Stimulated activated CD4-positive, alpha-beta T cell treated with anti-CD3 and anti-CD28 coated beads, Interleukin-1b, Interleukin-23, amount 100 ng/mL, for 1 hour (primary cell): ENCODE results near the gene SMARCD3.
A peak's percentile ranks its signal among the peaks of the same experiment; 100 is the strongest.

Experiments used
- DNase-seq, 2 donors: peaks; one replicate each; pipeline ENCODE4 v3.0.0-alpha.2; 2020; ENCODE audit warnings: low read depth in 2 of 2

Gene SMARCD3

GRCh38 chr7:151247611-151248345 lies 716 bp downstream of the SMARCD3 start:
- no peak for DNase-seq

- no peak for DNase-seq
Observed at GRCh38 chr7:151246851-151247580, 1.5 kb downstream of the SMARCD3 start.

GRCh38 chr7:151246102-151246850 lies 2.2 kb downstream of the SMARCD3 start:
- DNase-seq, result no peak

GRCh38 chr7:151245360-151246101 lies 3.0 kb downstream of the SMARCD3 start:
- DNase-seq, result peak in 1 of 2 donors; percentile 41

GRCh38 chr7:151244841-151245346 lies 3.6 kb downstream of the SMARCD3 start:
- DNase-seq, result no peak

- peak in 1 of 2 donors; percentile 24 for DNase-seq
Observed at GRCh38 chr7:151244196-151244840, 4.2 kb downstream of the SMARCD3 start.

GRCh38 chr7:151243408-151244195 lies 4.9 kb downstream of the SMARCD3 start:
- no peak for DNase-seq

GRCh38 chr7:151243045-151243349 lies 5.5 kb downstream of the SMARCD3 start:
- DNase-seq, result no peak

- no peak for DNase-seq
Observed at GRCh38 chr7:151242159-151243044, 6.1 kb downstream of the SMARCD3 start.

- no peak for DNase-seq
Observed at GRCh38 chr7:151241755-151242096, 6.8 kb downstream of the SMARCD3 start.

GRCh38 chr7:151240942-151241754 lies 7.3 kb downstream of the SMARCD3 start:
- DNase-seq, result no peak

GRCh38 chr7:151240536-151240935 lies 8.0 kb downstream of the SMARCD3 start:
- DNase-seq, result no peak

- no peak for DNase-seq
Observed at GRCh38 chr7:151239837-151240459, 8.5 kb downstream of the SMARCD3 start.

GRCh38 chr7:151238924-151239836 lies 9.3 kb downstream of the SMARCD3 start:
- no peak for DNase-seq

- DNase-seq, result no peak
Observed at GRCh38 chr7:151238190-151238810, 10.2 kb downstream of the SMARCD3 start.
